ENCODE data around the gene RNF26. TPM values are rescaled to one million over a fixed set of nuclear protein-coding genes. Genes with fewer than 3 reads are reported as not detected.

RNF26 gene
- total RNA-seq, 1 experiment from 2014 or later = 90.6 TPM

DNA sequence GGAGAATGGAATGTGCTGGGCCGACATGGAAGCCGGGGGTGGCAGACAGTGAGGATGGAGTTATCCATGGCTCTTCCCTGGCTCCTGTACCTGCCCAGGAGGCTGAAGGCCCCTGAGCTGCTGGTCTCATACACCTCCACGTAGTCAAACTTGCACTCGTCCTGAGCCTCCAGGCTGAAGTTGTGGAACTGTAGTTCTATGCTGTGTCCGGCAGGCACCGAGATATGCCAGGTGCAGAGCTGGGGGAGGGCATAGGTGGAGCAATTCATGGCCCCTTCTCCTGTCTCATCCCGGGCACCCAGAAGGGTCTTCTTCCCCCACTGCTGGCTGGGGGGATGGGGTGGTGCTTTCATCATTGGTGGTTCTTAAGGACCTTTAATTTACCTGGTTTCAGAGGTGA lies 9.4 kb downstream of the RNF26 start:
- ATAC-seq (no peak), DNase-seq (ENCODE audit: low spot score) (no peak)
- Mint-ChIP-seq H3K27ac (no peak overlapping the region), H3K9me3 (no peaks in the 10 kb centered on the region), H3K36me3 (no peaks in the 10 kb centered on the region), H3K4me3 (no peak overlapping the region), H3K4me1 (peaks cover 19% of the 10 kb centered on the region), H3K27me3 (ENCODE audit: low read depth) (peaks cover 75% of the 10 kb centered on the region)
- no peak for TF ChIP-seq NR3C1 (CRISPR knock-in tag; conservative IDR thresholded peaks at IDR 0.05; ENCODE audit: low read depth)
- no peak for TF ChIP-seq TP53 (CRISPR knock-in tag; IDR thresholded peaks at IDR 0.05)
- TF ChIP-seq, protein P1, sequence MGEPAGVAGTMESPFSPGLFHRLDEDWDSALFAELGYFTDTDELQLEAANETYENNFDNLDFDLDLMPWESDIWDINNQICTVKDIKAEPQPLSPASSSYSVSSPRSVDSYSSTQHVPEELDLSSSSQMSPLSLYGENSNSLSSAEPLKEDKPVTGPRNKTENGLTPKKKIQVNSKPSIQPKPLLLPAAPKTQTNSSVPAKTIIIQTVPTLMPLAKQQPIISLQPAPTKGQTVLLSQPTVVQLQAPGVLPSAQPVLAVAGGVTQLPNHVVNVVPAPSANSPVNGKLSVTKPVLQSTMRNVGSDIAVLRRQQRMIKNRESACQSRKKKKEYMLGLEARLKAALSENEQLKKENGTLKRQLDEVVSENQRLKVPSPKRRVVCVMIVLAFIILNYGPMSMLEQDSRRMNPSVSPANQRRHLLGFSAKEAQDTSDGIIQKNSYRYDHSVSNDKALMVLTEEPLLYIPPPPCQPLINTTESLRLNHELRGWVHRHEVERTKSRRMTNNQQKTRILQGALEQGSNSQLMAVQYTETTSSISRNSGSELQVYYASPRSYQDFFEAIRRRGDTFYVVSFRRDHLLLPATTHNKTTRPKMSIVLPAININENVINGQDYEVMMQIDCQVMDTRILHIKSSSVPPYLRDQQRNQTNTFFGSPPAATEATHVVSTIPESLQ (CRISPR knock-in tag; IDR thresholded peaks at IDR 0.05) = no peak
- no peak for TF ChIP-seq RELA (CRISPR knock-in tag; IDR thresholded peaks at IDR 0.05; ENCODE audit: borderline replicate concordance)
- no peak for TF ChIP-seq FOXK1 (CRISPR knock-in tag; IDR thresholded peaks at IDR 0.05)
- TF ChIP-seq, protein P2, sequence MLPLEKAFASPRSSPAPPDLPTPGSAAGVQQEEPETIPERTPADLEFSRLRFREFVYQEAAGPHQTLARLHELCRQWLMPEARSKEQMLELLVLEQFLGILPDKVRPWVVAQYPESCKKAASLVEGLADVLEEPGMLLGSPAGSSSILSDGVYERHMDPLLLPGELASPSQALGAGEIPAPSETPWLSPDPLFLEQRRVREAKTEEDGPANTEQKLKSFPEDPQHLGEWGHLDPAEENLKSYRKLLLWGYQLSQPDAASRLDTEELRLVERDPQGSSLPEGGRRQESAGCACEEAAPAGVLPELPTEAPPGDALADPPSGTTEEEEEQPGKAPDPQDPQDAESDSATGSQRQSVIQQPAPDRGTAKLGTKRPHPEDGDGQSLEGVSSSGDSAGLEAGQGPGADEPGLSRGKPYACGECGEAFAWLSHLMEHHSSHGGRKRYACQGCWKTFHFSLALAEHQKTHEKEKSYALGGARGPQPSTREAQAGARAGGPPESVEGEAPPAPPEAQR (CRISPR knock-in tag; IDR thresholded peaks at IDR 0.05) = no peak
- no peak for TF ChIP-seq KAT7 (CRISPR knock-in tag; IDR thresholded peaks at IDR 0.05; ENCODE audit: borderline replicate concordance)
- no peak for TF ChIP-seq NR1H2 (CRISPR knock-in tag; IDR thresholded peaks at IDR 0.05)
- no peak for TF ChIP-seq GABPB1 (CRISPR knock-in tag; IDR thresholded peaks at IDR 0.05)
- no peak for TF ChIP-seq FOXP1 (CRISPR knock-in tag; IDR thresholded peaks at IDR 0.05; ENCODE audit: borderline replicate concordance)
- TF ChIP-seq, protein P3, sequence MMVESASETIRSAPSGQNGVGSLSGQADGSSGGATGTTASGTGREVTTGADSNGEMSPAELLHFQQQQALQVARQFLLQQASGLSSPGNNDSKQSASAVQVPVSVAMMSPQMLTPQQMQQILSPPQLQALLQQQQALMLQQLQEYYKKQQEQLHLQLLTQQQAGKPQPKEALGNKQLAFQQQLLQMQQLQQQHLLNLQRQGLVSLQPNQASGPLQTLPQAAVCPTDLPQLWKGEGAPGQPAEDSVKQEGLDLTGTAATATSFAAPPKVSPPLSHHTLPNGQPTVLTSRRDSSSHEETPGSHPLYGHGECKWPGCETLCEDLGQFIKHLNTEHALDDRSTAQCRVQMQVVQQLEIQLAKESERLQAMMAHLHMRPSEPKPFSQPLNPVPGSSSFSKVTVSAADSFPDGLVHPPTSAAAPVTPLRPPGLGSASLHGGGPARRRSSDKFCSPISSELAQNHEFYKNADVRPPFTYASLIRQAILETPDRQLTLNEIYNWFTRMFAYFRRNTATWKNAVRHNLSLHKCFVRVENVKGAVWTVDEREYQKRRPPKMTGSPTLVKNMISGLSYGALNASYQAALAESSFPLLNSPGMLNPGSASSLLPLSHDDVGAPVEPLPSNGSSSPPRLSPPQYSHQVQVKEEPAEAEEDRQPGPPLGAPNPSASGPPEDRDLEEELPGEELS (CRISPR knock-in tag; IDR thresholded peaks at IDR 0.05) = no peak
- no peak for TF ChIP-seq PRRX2 (CRISPR knock-in tag; IDR thresholded peaks at IDR 0.05)
- TF ChIP-seq ZNF671 (CRISPR knock-in tag; IDR thresholded peaks at IDR 0.05) = no peak
- no peak for TF ChIP-seq NFE2L1 (CRISPR knock-in tag; IDR thresholded peaks at IDR 0.05)
- no peak for TF ChIP-seq ETV6 (CRISPR knock-in tag; IDR thresholded peaks at IDR 0.05)
- TF ChIP-seq ELF4 (CRISPR knock-in tag; IDR thresholded peaks at IDR 0.05; ENCODE audit: low read depth) = no peak
- ChIA-PET POLR2A (no interaction called here), CTCF (interaction anchor here (0.7 to 10.4 kb wide), 4 partner anchors 12 to 191 kb away, joined by 3 to 262 read pairs (median 12); partner anchors contain the start of gene USP2)

DNA sequence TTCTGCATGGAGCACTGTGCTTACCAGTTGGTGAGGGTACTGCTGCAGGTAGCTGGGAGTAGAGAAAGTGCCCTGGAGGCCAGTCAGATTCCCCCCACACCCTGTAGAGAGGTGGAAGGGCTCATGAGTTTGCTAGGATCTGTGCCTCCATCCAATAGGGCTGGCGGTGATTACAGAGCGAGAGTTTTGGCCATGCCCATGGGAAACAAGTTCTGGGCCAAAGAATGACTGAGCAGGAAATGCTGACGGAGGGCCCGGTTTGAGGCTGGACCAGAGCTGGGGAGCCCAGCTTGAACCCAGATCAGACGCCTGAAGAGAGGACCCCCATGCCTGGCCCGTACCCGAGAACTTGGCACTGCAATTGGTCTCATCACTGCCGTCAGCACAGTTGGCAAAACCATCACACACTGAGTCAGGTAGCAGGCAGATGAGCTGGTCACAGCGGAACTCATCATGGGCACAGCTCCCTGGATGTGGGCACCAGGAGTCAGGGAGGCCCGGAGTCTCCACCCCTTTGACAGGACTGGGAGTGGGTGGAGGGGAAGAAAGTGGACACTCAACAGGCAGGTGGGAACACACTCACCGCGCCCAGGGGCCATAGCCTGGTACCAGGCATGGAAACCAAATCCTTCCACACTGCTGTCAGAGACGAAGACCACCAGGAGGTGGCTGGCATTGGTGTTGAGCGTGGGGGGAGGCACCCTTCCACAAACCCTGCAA lies 10.1 kb downstream of the RNF26 start:
- DNase-seq (ENCODE audit: low spot score) (no peak), ATAC-seq (no peak)
- H3K27ac Mint-ChIP-seq = no peak overlapping the region
- CTCF ChIA-PET = interaction anchor here (0.6 to 10.4 kb wide), 9 partner anchors 12 to 200 kb away, joined by 3 to 262 read pairs (median 3); partner anchors contain the start of gene USP2
- H3K4me1 Mint-ChIP-seq = peaks cover 12% of the 10 kb centered on the region
- no peak for TF ChIP-seq TEAD1 (CRISPR knock-in tag; IDR thresholded peaks at IDR 0.05)
- no peak overlapping the region for H3K4me3 Mint-ChIP-seq
- H3K9me3 Mint-ChIP-seq = no peaks in the 10 kb centered on the region
- POLR2A ChIA-PET = no interaction called here
- H3K27me3 Mint-ChIP-seq (ENCODE audit: low read depth) = peaks cover 67% of the 10 kb centered on the region
- no peaks in the 10 kb centered on the region for H3K36me3 Mint-ChIP-seq

DNA sequence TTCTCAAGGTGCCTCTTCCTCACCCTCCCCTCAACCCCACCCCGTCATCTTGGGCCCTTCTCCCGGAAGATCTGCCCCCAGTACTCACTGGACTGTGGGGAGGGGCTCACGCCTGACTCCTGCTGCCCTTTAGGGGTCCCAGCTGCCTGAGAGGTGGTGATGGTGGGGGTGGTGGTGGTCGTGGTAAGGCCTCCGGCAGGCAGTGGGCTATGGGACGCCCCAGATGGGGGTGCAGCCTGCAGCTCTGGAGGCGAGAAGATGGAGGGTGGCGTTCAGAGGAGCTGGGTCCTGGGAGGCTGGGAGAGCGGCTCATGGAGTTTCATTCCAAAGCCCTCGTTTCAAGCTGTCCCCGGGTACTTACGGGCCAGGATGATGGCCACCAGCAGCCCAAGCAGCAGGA lies 11.4 kb downstream of the RNF26 start:
- DNase-seq (ENCODE audit: low spot score) (no peak), ATAC-seq (no peak)
- Mint-ChIP-seq H3K27me3 (ENCODE audit: low read depth) (peaks cover 70% of the 10 kb centered on the region), H3K4me3 (no peak overlapping the region), H3K27ac (no peak overlapping the region), H3K36me3 (no peaks in the 10 kb centered on the region), H3K9me3 (no peaks in the 10 kb centered on the region), H3K4me1 (peaks cover 12% of the 10 kb centered on the region)
- POLR2A ChIA-PET = no interaction called here
- CTCF ChIA-PET = interaction anchor here (0.6 to 10.4 kb wide), 6 partner anchors 11 to 132 kb away, joined by 3 to 262 read pairs (median 3); partner anchors contain the start of gene USP2
- TF ChIP-seq EMX1 (CRISPR knock-in tag; IDR thresholded peaks at IDR 0.05) = no peak
- TF ChIP-seq GABPB1 (CRISPR knock-in tag; IDR thresholded peaks at IDR 0.05) = no peak
- no peak for TF ChIP-seq PRRX2 (CRISPR knock-in tag; IDR thresholded peaks at IDR 0.05)
- no peak for TF ChIP-seq ZBTB21 (CRISPR knock-in tag; IDR thresholded peaks at IDR 0.05; ENCODE audit: borderline replicate concordance)
- TF ChIP-seq, protein P4, sequence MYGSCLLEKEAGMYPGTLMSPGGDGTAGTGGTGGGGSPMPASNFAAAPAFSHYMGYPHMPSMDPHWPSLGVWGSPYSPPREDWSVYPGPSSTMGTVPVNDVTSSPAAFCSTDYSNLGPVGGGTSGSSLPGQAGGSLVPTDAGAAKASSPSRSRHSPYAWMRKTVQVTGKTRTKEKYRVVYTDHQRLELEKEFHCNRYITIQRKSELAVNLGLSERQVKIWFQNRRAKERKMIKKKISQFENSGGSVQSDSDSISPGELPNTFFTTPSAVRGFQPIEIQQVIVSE (CRISPR knock-in tag; IDR thresholded peaks at IDR 0.05; ENCODE audit: borderline replicate concordance) = no peak
- TF ChIP-seq, protein P5, sequence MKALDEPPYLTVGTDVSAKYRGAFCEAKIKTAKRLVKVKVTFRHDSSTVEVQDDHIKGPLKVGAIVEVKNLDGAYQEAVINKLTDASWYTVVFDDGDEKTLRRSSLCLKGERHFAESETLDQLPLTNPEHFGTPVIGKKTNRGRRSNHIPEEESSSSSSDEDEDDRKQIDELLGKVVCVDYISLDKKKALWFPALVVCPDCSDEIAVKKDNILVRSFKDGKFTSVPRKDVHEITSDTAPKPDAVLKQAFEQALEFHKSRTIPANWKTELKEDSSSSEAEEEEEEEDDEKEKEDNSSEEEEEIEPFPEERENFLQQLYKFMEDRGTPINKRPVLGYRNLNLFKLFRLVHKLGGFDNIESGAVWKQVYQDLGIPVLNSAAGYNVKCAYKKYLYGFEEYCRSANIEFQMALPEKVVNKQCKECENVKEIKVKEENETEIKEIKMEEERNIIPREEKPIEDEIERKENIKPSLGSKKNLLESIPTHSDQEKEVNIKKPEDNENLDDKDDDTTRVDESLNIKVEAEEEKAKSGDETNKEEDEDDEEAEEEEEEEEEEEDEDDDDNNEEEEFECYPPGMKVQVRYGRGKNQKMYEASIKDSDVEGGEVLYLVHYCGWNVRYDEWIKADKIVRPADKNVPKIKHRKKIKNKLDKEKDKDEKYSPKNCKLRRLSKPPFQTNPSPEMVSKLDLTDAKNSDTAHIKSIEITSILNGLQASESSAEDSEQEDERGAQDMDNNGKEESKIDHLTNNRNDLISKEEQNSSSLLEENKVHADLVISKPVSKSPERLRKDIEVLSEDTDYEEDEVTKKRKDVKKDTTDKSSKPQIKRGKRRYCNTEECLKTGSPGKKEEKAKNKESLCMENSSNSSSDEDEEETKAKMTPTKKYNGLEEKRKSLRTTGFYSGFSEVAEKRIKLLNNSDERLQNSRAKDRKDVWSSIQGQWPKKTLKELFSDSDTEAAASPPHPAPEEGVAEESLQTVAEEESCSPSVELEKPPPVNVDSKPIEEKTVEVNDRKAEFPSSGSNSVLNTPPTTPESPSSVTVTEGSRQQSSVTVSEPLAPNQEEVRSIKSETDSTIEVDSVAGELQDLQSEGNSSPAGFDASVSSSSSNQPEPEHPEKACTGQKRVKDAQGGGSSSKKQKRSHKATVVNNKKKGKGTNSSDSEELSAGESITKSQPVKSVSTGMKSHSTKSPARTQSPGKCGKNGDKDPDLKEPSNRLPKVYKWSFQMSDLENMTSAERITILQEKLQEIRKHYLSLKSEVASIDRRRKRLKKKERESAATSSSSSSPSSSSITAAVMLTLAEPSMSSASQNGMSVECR (CRISPR knock-in tag; IDR thresholded peaks at IDR 0.05; ENCODE audit: borderline replicate concordance) = no peak
- TF ChIP-seq CREM (CRISPR knock-in tag; IDR thresholded peaks at IDR 0.05) = no peak
